ENCODE measurements around the gene HMCN2.

HMCN2 gene

DNA sequence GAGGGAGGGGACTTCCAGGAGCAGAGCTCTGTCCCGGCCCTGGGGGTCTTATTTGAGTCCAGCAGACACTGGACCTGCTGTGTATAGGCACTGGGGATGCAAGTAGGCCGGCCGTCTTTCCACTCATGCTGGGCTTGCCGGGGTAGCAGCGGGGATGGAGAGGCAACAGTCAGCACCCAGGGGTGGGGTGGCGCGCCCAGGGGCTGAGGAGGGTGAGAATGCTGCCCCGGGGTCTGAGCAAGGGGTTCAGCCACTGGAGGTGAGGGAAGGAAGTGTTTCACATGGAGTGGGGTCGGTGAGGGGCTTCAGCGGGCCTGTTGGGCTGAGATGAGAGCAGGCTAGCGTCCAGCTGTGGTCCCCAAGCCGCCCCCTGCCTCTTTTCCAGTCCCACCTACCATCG lies 88.8 kb downstream of the HMCN2 start:
- no peaks in the 10 kb centered on the region for H3K4me1 ChIP-seq (ENCODE audit: control insufficient read depth, insufficient read depth, low read length)
- peaks cover 26% of the 10 kb centered on the region for H3K27me3 ChIP-seq (ENCODE audit: control insufficient read depth, insufficient read depth, low read length)
- H3K9me3 ChIP-seq (replicated peaks; ENCODE audit: low read length) = no peaks in the 10 kb centered on the region
- no peak overlapping the region for H3K9ac ChIP-seq (ENCODE audit: low read depth, low read length)
- no peak overlapping the region for H3K4me2 ChIP-seq (ENCODE audit: low read length)
- H3K4me3 ChIP-seq (ENCODE audit: low read length) = no peak overlapping the region
- no peaks in the 10 kb centered on the region for H3K36me3 ChIP-seq (ENCODE audit: insufficient read depth, low read length)

GRCh38 chr9:130354806-130355205 lies 89.2 kb downstream of the HMCN2 start:
- Histone ChIP-seq H3K27me3 (ENCODE audit: control insufficient read depth, insufficient read depth, low read length) (peaks cover 26% of the 10 kb centered on the region), H3K4me1 (ENCODE audit: control insufficient read depth, insufficient read depth, low read length) (no peaks in the 10 kb centered on the region), H3K9me3 (replicated peaks; ENCODE audit: low read length) (no peaks in the 10 kb centered on the region), H3K4me3 (ENCODE audit: low read length) (no peak overlapping the region), H3K4me2 (ENCODE audit: low read length) (no peak overlapping the region), H3K9ac (ENCODE audit: low read depth, low read length) (no peak overlapping the region), H3K36me3 (ENCODE audit: insufficient read depth, low read length) (no peaks in the 10 kb centered on the region)

DNA sequence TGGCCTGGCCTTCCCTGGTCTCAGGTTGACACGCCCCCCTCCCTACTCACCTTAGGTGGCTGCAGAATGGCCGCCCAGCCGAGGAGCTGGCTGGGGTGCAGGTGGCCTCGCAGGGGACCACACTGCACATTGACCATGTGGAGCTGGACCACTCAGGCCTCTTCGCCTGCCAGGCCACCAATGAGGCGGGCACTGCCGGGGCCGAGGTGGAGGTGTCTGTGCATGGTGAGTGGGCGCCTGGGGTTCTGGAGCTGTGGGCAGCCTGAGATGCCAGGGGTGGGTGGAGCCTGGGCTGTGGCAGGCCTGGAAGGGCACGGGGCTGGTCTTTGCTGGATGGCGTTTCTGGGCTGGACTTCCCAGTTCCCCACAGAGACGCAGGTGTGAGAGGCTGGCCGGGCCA lies 90.5 kb downstream of the HMCN2 start:
- no peaks in the 10 kb centered on the region for H3K9me3 ChIP-seq (replicated peaks; ENCODE audit: low read length)
- H3K36me3 ChIP-seq (ENCODE audit: insufficient read depth, low read length) = no peaks in the 10 kb centered on the region
- H3K9ac ChIP-seq (ENCODE audit: low read depth, low read length) = no peak overlapping the region
- no peaks in the 10 kb centered on the region for H3K4me1 ChIP-seq (ENCODE audit: control insufficient read depth, insufficient read depth, low read length)
- H3K27me3 ChIP-seq (ENCODE audit: control insufficient read depth, insufficient read depth, low read length) = peaks cover 30% of the 10 kb centered on the region
- no peak overlapping the region for H3K4me2 ChIP-seq (ENCODE audit: low read length)
- H3K4me3 ChIP-seq (ENCODE audit: low read length) = no peak overlapping the region

DNA sequence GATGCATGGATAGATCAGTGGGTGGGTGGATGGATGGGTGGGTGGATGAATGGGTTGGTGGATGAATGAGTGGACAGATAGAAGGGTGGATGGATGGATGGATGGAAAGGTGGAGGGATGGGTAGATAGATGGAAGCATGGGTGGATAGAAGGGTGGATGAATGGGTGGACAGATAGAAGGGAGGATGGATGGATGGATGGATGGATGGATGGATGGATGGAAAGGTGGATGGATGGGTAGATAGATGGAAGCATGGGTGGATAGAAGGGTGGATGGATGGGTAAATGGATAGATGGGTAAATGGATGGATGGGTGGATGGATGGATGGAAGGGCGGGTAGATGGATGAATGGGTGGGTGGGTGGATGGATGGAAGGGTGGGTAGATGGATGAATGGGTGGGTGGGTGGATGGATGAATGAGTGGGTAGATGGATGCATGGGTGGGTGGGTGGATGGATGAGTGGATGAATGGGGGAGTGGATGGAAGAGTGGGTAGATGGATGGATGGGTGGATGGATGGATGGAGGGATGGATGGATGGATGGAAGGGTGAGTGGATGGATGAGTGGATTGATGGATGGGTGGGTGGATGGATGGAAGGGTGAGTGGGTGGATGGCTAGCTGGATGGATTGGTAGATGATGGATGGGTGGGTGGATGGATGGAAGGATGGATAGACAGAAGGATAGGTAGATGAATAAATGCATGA lies 91.5 kb downstream of the HMCN2 start:
- Histone ChIP-seq H3K4me1 (ENCODE audit: control insufficient read depth, insufficient read depth, low read length) (no peaks in the 10 kb centered on the region), H3K27me3 (ENCODE audit: control insufficient read depth, insufficient read depth, low read length) (peaks cover 32% of the 10 kb centered on the region), H3K4me2 (ENCODE audit: low read length) (no peak overlapping the region), H3K4me3 (ENCODE audit: low read length) (no peak overlapping the region), H3K36me3 (ENCODE audit: insufficient read depth, low read length) (no peaks in the 10 kb centered on the region), H3K9me3 (replicated peaks; ENCODE audit: low read length) (no peaks in the 10 kb centered on the region), H3K9ac (ENCODE audit: low read depth, low read length) (no peak overlapping the region)

GRCh38 chr9:130358928-130359327 lies 93.4 kb downstream of the HMCN2 start:
- H3K9me3 ChIP-seq (replicated peaks; ENCODE audit: low read length) = no peaks in the 10 kb centered on the region
- no peak overlapping the region for H3K4me3 ChIP-seq (ENCODE audit: low read length)
- H3K27me3 ChIP-seq (ENCODE audit: control insufficient read depth, insufficient read depth, low read length) = peaks cover 29% of the 10 kb centered on the region
- H3K4me2 ChIP-seq (ENCODE audit: low read length) = no peak overlapping the region
- H3K4me1 ChIP-seq (ENCODE audit: control insufficient read depth, insufficient read depth, low read length) = no peaks in the 10 kb centered on the region
- H3K36me3 ChIP-seq (ENCODE audit: insufficient read depth, low read length) = no peaks in the 10 kb centered on the region
- no peak overlapping the region for H3K9ac ChIP-seq (ENCODE audit: low read depth, low read length)

- H3K9me3 ChIP-seq (replicated peaks; ENCODE audit: low read length) = no peaks in the 10 kb centered on the region
Observed at GRCh38 chr9:130359819-130360218, 94.3 kb downstream of the HMCN2 start.

DNA sequence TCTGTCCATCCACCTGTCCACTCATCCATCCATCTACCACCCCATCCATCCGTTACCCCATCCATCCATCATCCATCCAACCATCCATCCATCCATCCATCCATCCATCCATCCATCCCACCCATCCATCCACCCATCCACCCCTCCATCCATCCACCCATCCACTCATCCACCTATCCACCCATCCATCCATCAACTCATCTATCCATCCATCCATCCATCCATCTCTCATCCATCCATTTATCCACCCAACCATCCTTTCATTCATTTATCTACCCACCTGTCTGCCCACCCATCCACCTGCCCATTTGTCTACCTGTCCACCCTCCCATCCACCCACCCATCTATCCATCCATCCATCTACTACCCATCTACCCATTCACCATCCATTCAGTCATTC lies 95.1 kb downstream of the HMCN2 start:
- H3K4me2 ChIP-seq (ENCODE audit: low read length) = no peak overlapping the region
- no peaks in the 10 kb centered on the region for H3K4me1 ChIP-seq (ENCODE audit: control insufficient read depth, insufficient read depth, low read length)
- no peaks in the 10 kb centered on the region for H3K36me3 ChIP-seq (ENCODE audit: insufficient read depth, low read length)
- H3K27me3 ChIP-seq (ENCODE audit: control insufficient read depth, insufficient read depth, low read length) = peaks cover 26% of the 10 kb centered on the region
- no peaks in the 10 kb centered on the region for H3K9me3 ChIP-seq (replicated peaks; ENCODE audit: low read length)
- H3K9ac ChIP-seq (ENCODE audit: low read depth, low read length) = no peak overlapping the region
- no peak overlapping the region for H3K4me3 ChIP-seq (ENCODE audit: low read length)

More at GRCh38 chr9:130359819-130360218, 94.3 kb downstream of the HMCN2 start:
- Histone ChIP-seq H3K4me2 (ENCODE audit: low read length) (no peak overlapping the region), H3K27me3 (ENCODE audit: control insufficient read depth, insufficient read depth, low read length) (peaks cover 26% of the 10 kb centered on the region), H3K36me3 (ENCODE audit: insufficient read depth, low read length) (no peaks in the 10 kb centered on the region), H3K4me3 (ENCODE audit: low read length) (no peak overlapping the region), H3K4me1 (ENCODE audit: control insufficient read depth, insufficient read depth, low read length) (no peaks in the 10 kb centered on the region), H3K9ac (ENCODE audit: low read depth, low read length) (no peak overlapping the region)

DNA sequence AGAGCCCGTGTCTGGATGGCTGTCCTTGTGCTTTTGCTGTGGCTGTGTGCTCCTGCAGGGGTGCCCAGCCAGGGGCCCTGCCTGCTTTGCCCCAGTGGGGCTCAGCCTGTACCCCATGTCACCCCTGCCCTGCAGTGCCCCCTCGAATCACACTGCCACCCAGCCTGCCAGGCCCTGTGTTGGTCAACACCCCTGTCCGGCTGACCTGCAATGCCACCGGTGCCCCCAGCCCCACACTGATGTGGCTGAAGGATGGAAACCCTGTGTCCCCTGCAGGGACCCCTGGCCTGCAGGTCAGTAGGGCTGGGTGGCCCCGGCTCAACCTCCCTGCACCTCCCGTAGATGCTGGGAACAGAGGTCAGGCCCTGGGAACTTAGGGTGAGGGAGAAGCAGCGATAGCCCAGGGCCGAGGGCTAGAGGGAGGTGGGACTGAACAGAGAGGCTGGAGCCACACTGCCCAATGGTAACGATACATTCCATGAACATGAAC lies 96.4 kb downstream of the HMCN2 start:
- no peak overlapping the region for H3K9ac ChIP-seq (ENCODE audit: low read depth, low read length)

DNA sequence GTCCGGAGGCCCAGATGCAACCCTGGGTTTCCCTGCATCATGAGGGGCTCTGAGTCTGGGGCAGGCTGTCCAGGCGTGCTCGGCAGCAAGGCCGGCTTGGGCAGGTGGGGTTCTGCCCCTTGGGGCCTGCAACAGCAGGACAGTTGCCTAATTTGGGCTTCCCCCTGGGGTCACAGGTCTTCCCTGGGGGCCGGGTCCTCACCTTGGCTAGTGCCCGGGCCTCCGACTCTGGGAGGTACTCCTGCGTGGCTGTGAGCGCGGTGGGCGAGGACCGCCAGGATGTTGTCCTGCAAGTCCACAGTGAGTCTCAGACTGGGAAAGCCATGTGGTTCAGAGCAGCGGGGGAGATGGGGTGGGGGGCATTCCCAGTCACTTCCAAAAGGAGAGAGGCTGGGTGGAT lies 97.1 kb downstream of the HMCN2 start:
- Histone ChIP-seq H3K36me3 (ENCODE audit: insufficient read depth, low read length) (no peaks in the 10 kb centered on the region), H3K27me3 (ENCODE audit: control insufficient read depth, insufficient read depth, low read length) (peaks cover 25% of the 10 kb centered on the region), H3K9me3 (replicated peaks; ENCODE audit: low read length) (no peaks in the 10 kb centered on the region), H3K9ac (ENCODE audit: low read depth, low read length) (no peak overlapping the region), H3K4me1 (ENCODE audit: control insufficient read depth, insufficient read depth, low read length) (no peaks in the 10 kb centered on the region), H3K4me3 (ENCODE audit: low read length) (no peak overlapping the region), H3K4me2 (ENCODE audit: low read length) (no peak overlapping the region)

More for the DNA sequence above, 96.4 kb downstream of the HMCN2 start:
- H3K9me3 ChIP-seq (replicated peaks; ENCODE audit: low read length) = no peaks in the 10 kb centered on the region
- H3K27me3 ChIP-seq (ENCODE audit: control insufficient read depth, insufficient read depth, low read length) = peaks cover 24% of the 10 kb centered on the region
- H3K4me1 ChIP-seq (ENCODE audit: control insufficient read depth, insufficient read depth, low read length) = no peaks in the 10 kb centered on the region
- H3K4me3 ChIP-seq (ENCODE audit: low read length) = no peak overlapping the region
- H3K36me3 ChIP-seq (ENCODE audit: insufficient read depth, low read length) = no peaks in the 10 kb centered on the region
- H3K4me2 ChIP-seq (ENCODE audit: low read length) = no peak overlapping the region

DNA sequence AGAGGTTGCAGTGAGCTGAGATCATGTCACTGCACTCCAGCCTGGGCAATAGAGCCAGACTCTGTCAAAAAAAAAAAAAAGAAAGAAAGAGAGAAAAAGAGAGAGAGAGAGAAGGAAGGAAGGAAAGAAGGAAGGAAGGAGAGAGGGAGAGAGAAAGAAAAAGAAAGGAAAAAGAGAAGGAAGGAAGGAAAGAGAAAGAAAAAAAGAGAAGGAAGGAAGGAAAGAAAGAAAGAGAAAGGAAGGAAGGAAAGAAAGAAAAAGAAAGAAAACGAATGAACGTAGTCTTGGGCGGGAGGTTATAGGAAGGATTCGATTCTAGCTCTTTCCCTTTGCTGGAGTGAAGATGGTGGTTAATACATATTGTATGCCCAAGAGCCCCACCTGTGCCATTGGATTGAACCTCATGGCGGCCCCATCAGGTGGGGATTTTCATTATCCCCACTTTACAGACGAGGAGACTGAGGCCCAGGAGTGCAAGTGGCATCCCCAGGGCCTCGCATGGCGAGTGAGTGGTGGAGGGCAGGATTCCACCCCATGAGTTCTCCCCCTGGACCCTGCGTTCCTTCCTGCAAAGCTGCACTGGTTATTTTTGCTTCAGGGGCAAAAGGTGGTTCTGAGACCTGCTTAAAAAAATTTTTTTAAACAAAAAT lies 98.3 kb downstream of the HMCN2 start:
- Histone ChIP-seq H3K9me3 (replicated peaks; ENCODE audit: low read length) (no peaks in the 10 kb centered on the region), H3K4me2 (ENCODE audit: low read length) (no peak overlapping the region), H3K27me3 (ENCODE audit: control insufficient read depth, insufficient read depth, low read length) (peaks cover 26% of the 10 kb centered on the region), H3K9ac (ENCODE audit: low read depth, low read length) (no peak overlapping the region), H3K4me1 (ENCODE audit: control insufficient read depth, insufficient read depth, low read length) (no peaks in the 10 kb centered on the region), H3K36me3 (ENCODE audit: insufficient read depth, low read length) (no peaks in the 10 kb centered on the region), H3K4me3 (ENCODE audit: low read length) (no peak overlapping the region)

- Histone ChIP-seq H3K4me2 (ENCODE audit: low read length) (no peak overlapping the region), H3K4me3 (ENCODE audit: low read length) (no peak overlapping the region), H3K27me3 (ENCODE audit: control insufficient read depth, insufficient read depth, low read length) (peaks cover 33% of the 10 kb centered on the region), H3K4me1 (ENCODE audit: control insufficient read depth, insufficient read depth, low read length) (no peaks in the 10 kb centered on the region), H3K9me3 (replicated peaks; ENCODE audit: low read length) (no peaks in the 10 kb centered on the region), H3K36me3 (ENCODE audit: insufficient read depth, low read length) (no peaks in the 10 kb centered on the region), H3K9ac (ENCODE audit: low read depth, low read length) (no peak overlapping the region)
Observed at GRCh38 chr9:130364619-130365322, 99.2 kb downstream of the HMCN2 start.
